PC-9 (cell line): Measurements from ENCODE around the gene PNPLA2. TPM values are rescaled to one million over a fixed set of nuclear protein-coding genes. Genes with fewer than 3 reads are reported as not detected.

Experiments used
- BruUV-seq: library from RNA; stranded (reverse); fragments of 400-500 nt; replicated peaks from 2 replicates; lab custom pipeline; 2021; lab: Mats Ljungman, UMichigan
- CTCF ChIA-PET: fragments of 300-600 bp; sonication (Branson Sonifier 250); formaldehyde crosslinking; loops from one replicate; lab custom pipeline; 2022; ENCODE audit warnings: antibody characterized with exemption; lab: Charles Lee
- POLR2A ChIA-PET: fragments of 300-600 bp; sonication (Branson Sonifier 250); formaldehyde crosslinking; loops from one replicate; lab custom pipeline; 2022; ENCODE audit warnings: antibody characterized with exemption; ENCODE audit not compliant: unreplicated experiment; lab: Charles Lee
- DNase-seq, 2 experiments: peaks; one replicate each; pipeline versions ENCODE4 v3.0.0 to v3.0.0-alpha.2; 2015 to 2022; ENCODE audit warnings: mixed read lengths in 1 of 2
- H2AFZ ChIP-seq: fragments of 200-600 bp; sonication (generic); 2 replicates; pipeline ENCODE4 v1.8.1; 2017; ENCODE audit warnings: antibody characterized with exemption
- H3F3A ChIP-seq: fragments of 200-600 bp; sonication (generic); 2 replicates; pipeline ENCODE4 v1.8.1; 2017; ENCODE audit warnings: antibody characterized with exemption, mild to moderate bottlenecking, low read depth; ENCODE audit not compliant: insufficient read depth
- H3K27ac ChIP-seq: fragments of 200-600 bp; sonication (generic); 2 replicates; pipeline ENCODE4 v1.6.1; 2016; ENCODE audit warnings: mixed run types
- H3K27me3 ChIP-seq: fragments of 200-600 bp; sonication (generic); 2 replicates; pipeline ENCODE4 v1.6.1; 2016; ENCODE audit warnings: low read depth, mixed run types; ENCODE audit not compliant: insufficient read depth
- H3K36me3 ChIP-seq: fragments of 200-600 bp; sonication (generic); 2 replicates; pipeline ENCODE4 v1.6.1; 2016; ENCODE audit warnings: low read depth, mixed run types
- H3K4me1 ChIP-seq: fragments of 200-600 bp; sonication (generic); replicated peaks from 2 replicates; pipeline ENCODE4 v1.6.1; 2016; ENCODE audit warnings: mixed run types; ENCODE audit not compliant: insufficient read depth
- H3K4me2 ChIP-seq: fragments of 200-600 bp; sonication (generic); 2 replicates; pipeline ENCODE4 v1.6.1; 2017; ENCODE audit warnings: mixed run types
- H3K4me3 ChIP-seq: fragments of 200-600 bp; sonication (generic); 2 replicates; pipeline ENCODE4 v1.6.1; 2016; ENCODE audit warnings: mixed run types
- H3K79me2 ChIP-seq: fragments of 200-600 bp; sonication (generic); 2 replicates; pipeline ENCODE4 v1.6.1; 2017; ENCODE audit warnings: low read depth, mixed run types
- H3K9me2 ChIP-seq: fragments of 200-600 bp; sonication (generic); 2 replicates; pipeline ENCODE4 v1.8.1; 2017; ENCODE audit warnings: mild to moderate bottlenecking; ENCODE audit not compliant: insufficient read depth
- H3K9me3 ChIP-seq: fragments of 200-600 bp; sonication (generic); 2 replicates; pipeline ENCODE4 v1.8.1; 2016; ENCODE audit warnings: low read depth; ENCODE audit not compliant: insufficient read depth
- H4K20me1 ChIP-seq: fragments of 200-600 bp; sonication (generic); 2 replicates; pipeline ENCODE4 v1.8.1; 2017; ENCODE audit not compliant: insufficient read depth
- EZH2 ChIP-seq: fragments of 200-600 bp; sonication (generic); IDR thresholded peaks from 2 replicates; pipeline ENCODE4 v1.8.0; 2017; ENCODE audit warnings: antibody characterized with exemption, low read depth
- intact Hi-C: fragments of 100-400 bp; cut with micrococcal nuclease; formaldehyde crosslinking; loops from one replicate; pipeline ENCODE4 v1.10.0; 2022; ENCODE audit not compliant: unreplicated experiment
- total RNA-seq: library from RNA; stranded (reverse); gene quantifications from 2 replicates; pipeline ENCODE4 v1.2.3, GENCODE V29; 2021
- TF ChIP-seq, protein P1 (sequence below): fragments of 200-600 bp; sonication (generic); conservative IDR thresholded peaks from 2 replicates; pipeline ENCODE4 v1.6.1; 2017; ENCODE audit warnings: mixed run types, antibody characterized with exemption, mild to moderate bottlenecking, moderate library complexity

The PNPLA2 gene
- total RNA-seq, 1 experiment from 2014 or later, result 137 TPM

DNA sequence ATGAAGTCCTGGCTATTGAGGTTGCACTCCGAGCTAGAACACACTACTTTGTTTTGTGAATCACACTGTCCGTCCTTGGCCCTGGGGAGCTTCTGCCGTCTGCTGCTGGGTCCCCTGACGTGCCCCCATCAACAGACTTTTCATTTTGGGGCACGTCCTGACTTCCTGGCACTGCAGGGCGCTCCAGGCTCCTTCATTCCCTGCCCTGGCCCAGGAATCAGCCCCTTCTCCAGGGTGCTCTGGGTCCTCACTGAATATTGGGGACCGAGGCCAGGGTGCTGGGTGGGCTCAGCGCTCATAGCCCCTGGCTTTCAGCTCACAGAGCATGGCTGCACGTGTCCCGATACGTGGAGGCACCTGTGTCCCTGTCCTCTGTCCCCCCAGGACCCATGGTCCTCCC lies 46.2 kb downstream of the PNPLA2 start:
- Histone ChIP-seq H3K36me3 (no peaks in the 10 kb centered on the region), H4K20me1 (no peaks in the 10 kb centered on the region; the same call in 1 of the 2 replicates), H2AFZ (no peak overlapping the region), H3K9me3 (no peaks in the 10 kb centered on the region), H3K4me2 (no peak overlapping the region), H3F3A (no peaks in the 10 kb centered on the region), H3K27me3 (no peaks in the 10 kb centered on the region), H3K79me2 (no peaks in the 10 kb centered on the region), H3K9me2 (no peaks in the 10 kb centered on the region), H3K27ac (no peak overlapping the region), H3K4me1 (no peaks in the 10 kb centered on the region), H3K4me3 (no peak overlapping the region)
- intact Hi-C loops, result no loop called here
- CTCF ChIA-PET, result no interaction called here
- no TSS peak for BruUV-seq
- TF ChIP-seq, protein P1, sequence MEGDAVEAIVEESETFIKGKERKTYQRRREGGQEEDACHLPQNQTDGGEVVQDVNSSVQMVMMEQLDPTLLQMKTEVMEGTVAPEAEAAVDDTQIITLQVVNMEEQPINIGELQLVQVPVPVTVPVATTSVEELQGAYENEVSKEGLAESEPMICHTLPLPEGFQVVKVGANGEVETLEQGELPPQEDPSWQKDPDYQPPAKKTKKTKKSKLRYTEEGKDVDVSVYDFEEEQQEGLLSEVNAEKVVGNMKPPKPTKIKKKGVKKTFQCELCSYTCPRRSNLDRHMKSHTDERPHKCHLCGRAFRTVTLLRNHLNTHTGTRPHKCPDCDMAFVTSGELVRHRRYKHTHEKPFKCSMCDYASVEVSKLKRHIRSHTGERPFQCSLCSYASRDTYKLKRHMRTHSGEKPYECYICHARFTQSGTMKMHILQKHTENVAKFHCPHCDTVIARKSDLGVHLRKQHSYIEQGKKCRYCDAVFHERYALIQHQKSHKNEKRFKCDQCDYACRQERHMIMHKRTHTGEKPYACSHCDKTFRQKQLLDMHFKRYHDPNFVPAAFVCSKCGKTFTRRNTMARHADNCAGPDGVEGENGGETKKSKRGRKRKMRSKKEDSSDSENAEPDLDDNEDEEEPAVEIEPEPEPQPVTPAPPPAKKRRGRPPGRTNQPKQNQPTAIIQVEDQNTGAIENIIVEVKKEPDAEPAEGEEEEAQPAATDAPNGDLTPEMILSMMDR, result no peak
- no peak for TF ChIP-seq EZH2
- POLR2A ChIA-PET, result no interaction called here
- no peak for DNase-seq

- Histone ChIP-seq H3K9me2 (no peaks in the 10 kb centered on the region), H3K9me3 (no peaks in the 10 kb centered on the region), H3K4me1 (no peaks in the 10 kb centered on the region), H3K4me2 (no peak overlapping the region), H3K79me2 (no peaks in the 10 kb centered on the region), H3K27me3 (no peaks in the 10 kb centered on the region), H2AFZ (no peak overlapping the region), H3K27ac (no peak overlapping the region), H3K4me3 (no peak overlapping the region), H3K36me3 (no peaks in the 10 kb centered on the region), H4K20me1 (no peaks in the 10 kb centered on the region; the same call in 1 of the 2 replicates), H3F3A (no peaks in the 10 kb centered on the region)
- DNase-seq, result no peak
- intact Hi-C loops, result no loop called here
- TF ChIP-seq, protein P1, result no peak
- TF ChIP-seq EZH2, result no peak
- BruUV-seq, result no TSS peak
- ChIA-PET POLR2A (interaction anchor here (0.6 kb wide), 1 partner anchor 90 kb away, joined by 27 read pairs; no protein-coding TSS in a partner anchor), CTCF (no interaction called here)
These were observed 47.0 kb downstream of the PNPLA2 start for GRCh38 chr11:865462-866430.

- CTCF ChIA-PET, result no interaction called here
These were observed 47.8 kb downstream of the PNPLA2 start for GRCh38 chr11:866481-866880.

More at GRCh38 chr11:866481-866880, 47.8 kb downstream of the PNPLA2 start:
- H3K27ac ChIP-seq, result no peak overlapping the region
- H2AFZ ChIP-seq, result no peak overlapping the region
- no peaks in the 10 kb centered on the region for H3K36me3 ChIP-seq
- POLR2A ChIA-PET, result interaction anchor here (0.6 kb wide), 1 partner anchor 91 kb away, joined by 27 read pairs; no protein-coding TSS in a partner anchor
- no peaks in the 10 kb centered on the region for H3K4me1 ChIP-seq
- H3K4me2 ChIP-seq, result no peak overlapping the region
- H3K9me2 ChIP-seq, result no peaks in the 10 kb centered on the region
- no peak for DNase-seq
- TF ChIP-seq, protein P1, result no peak
- no peak for TF ChIP-seq EZH2
- no peaks in the 10 kb centered on the region; the same call in 1 of the 2 replicates for H4K20me1 ChIP-seq
- intact Hi-C loops, result no loop called here
- no peaks in the 10 kb centered on the region for H3K79me2 ChIP-seq
- H3F3A ChIP-seq, result no peaks in the 10 kb centered on the region
- no TSS peak for BruUV-seq
- H3K27me3 ChIP-seq, result no peaks in the 10 kb centered on the region
- H3K9me3 ChIP-seq, result no peaks in the 10 kb centered on the region
- H3K4me3 ChIP-seq, result no peak overlapping the region
